ENCODE results near the gene CD3D.

Gene CD3D

DNA sequence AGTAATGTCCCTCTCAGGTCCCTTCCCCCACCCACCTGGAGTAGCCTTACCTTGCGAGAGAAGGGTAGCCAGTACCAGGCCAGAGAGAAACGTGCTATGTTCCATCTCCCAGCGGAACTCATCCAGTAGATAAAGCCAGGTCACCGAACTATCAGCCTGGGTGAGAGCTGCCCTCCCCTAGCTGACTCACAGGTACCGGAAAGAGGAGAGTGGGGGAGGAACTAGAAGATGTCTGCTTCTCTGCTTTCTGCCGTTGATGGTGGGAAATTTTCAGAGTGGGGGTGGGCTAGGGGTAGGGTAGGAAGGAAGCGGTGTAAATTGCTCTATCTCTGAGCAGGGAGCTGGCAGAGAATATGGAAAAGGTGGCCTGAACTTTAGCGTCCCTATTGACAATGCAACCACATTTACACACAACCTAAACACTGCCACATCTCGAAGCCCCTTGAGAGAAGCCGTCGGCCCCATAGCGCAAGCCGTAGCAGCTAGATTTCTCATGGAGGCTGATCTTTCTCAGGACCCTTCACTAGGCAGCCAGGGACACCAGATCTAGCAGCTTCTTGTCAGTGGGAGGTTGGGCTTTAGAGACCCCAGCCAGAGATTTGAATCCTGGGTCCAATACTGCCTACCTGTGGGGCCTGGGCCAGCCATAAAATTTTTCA lies at the start of gene CD3D:
TSS of gene CD3D (minus strand) at position 203 of the 659 bp plus-strand sequence. CDS start at position 105, 98 bp downstream.
- DNase-seq (ENCODE audit: low read depth): no peak

GRCh38 chr11:118383657-118384056 lies 41.2 kb upstream of the CD3D start:
- no peak for DNase-seq (ENCODE audit: low read depth)

- DNase-seq (ENCODE audit: low read depth): no peak
Observed at GRCh38 chr11:118382954-118383353, 40.4 kb upstream of the CD3D start.

- no peak for DNase-seq (ENCODE audit: low read depth)
Observed at GRCh38 chr11:118380571-118380970, 38.1 kb upstream of the CD3D start.

GRCh38 chr11:118379497-118379896 lies 37.0 kb upstream of the CD3D start:
- no peak for DNase-seq (ENCODE audit: low read depth)

GRCh38 chr11:118375978-118376377 lies 33.5 kb upstream of the CD3D start:
- no peak for DNase-seq (ENCODE audit: low read depth)

GRCh38 chr11:118374729-118375128 lies 32.2 kb upstream of the CD3D start:
- no peak for DNase-seq (ENCODE audit: low read depth)

- no peak for DNase-seq (ENCODE audit: low read depth)
Observed at GRCh38 chr11:118373871-118374270, 31.4 kb upstream of the CD3D start.

DNA sequence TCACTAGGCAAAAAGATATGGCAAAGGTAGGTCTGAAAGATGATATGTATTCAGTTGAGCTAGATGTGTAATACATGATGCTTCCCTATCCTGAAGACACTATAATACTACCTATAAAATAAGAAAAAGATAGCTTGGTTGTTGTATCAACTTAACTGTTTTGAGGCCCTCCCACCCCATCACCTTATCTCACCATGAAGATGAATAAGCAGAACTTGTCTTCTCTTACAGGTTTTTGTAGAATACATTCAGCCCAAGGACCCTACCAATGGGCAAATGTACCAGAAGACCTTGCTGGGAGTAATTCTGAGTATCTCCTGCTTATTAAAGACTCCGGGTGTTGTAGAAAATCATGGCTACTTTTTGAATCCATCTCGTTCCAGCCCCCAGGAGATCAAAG lies 30.8 kb upstream of the CD3D start:
- DNase-seq (ENCODE audit: low read depth): no peak

GRCh38 chr11:118370774-118371173 lies 28.3 kb upstream of the CD3D start:
- DNase-seq (ENCODE audit: low read depth): no peak

DNA sequence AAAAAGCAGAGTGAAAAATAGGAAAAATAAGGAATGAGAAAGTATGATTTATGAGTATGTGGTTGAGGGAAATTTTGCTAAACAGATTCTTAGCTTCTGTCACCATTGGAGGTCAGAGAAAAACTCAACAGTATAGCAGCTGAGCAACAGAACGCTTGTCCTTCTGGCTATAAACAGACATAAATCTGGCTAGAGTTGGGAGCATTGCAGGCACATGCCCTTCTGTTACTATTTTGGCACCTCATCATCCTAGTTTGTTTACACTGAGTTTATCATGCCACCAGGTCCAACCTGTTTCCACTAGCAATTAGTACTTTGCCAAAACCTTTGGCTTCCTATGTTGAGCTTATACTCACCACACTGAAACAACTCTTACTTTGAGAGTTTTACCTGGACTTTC lies 23.8 kb upstream of the CD3D start:
- DNase-seq (ENCODE audit: low read depth): no peak

- DNase-seq (ENCODE audit: low read depth): no peak
Observed at GRCh38 chr11:118364956-118365615, 22.6 kb upstream of the CD3D start.

GRCh38 chr11:118359295-118359958 lies 16.9 kb upstream of the CD3D start, which contains the start of gene UBE4A:
Gene UBE4A, plus strand, starts transcription at chr11:118359600. Its CDS starts 5,481 bp downstream, at chr11:118365081.
- DNase-seq (ENCODE audit: low read depth): peak; percentile 63

DNA sequence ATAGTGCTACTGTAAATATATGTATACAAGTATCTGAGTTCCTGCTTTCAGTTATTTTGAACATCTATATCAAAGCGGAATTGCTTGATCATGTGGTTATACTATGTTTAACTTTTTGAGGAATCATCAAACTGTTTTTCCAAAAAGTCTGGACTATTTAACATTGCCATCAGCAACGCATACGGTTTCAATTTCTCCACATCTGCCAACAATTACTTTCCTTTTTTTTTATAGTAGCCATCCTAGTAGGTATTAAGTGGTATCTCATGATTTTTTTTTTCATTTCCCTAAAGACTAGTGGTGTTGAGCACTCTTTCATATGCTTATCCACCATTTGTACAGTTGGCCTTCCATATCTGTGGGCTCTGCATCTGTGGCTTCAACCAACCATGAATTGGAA lies 15.6 kb upstream of the CD3D start:
- no peak for DNase-seq (ENCODE audit: low read depth)

DNA sequence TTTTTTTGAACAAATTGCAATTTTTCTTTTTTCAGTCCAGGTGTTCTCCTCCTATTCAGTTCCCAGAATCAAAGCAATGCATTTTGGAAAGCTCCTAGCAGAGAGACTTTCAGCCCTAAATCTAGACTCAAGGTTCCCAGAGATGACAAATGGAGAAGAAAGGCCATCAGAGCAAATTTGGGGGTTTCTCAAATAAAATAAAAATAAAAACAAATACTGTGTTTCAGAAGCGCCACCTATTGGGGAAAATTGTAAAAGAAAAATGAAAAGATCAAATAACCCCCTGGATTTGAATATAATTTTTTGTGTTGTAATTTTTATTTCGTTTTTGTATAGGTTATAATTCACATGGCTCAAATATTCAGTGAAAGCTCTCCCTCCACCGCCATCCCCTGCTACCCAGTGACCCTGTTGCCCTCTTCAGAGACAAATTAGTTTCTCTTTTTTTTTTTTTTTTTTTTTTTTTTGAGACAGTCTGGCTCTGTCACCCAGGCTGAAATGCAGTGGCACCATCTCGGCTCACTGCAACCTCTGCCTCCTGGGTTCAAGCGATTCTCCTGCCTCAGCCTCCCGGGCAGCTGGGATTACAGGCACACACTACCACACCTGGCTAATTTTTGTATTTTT lies 10.7 kb upstream of the CD3D start:
- no peak for DNase-seq (ENCODE audit: low read depth)

- DNase-seq (ENCODE audit: low read depth): no peak
Observed at GRCh38 chr11:118349475-118349874, 7.0 kb upstream of the CD3D start.

DNA sequence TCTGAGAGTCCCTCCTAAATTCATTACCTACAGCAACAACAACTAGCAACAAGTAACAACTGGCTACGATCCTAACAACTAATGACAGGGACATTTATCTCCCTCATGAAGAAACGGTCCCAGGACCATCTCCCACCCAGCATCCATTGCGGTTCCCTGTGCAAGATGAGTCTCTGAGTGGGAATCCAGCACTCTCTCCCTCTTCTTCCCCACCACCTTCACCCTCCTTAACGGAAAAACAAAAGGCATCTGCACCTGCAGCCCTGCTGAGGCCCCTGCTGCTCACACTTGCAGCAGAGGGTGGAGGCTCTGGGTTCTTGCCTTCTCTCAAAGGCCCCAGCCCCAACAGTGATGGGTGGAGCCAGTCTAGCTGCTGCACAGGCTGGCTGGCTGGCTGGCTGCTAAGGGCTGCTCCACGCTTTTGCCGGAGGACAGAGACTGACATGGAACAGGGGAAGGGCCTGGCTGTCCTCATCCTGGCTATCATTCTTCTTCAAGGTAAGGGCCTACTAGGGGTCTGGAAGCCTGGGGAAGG lies 1.5 kb upstream of the CD3D start, which contains the start of gene CD3G:
TSS of gene CD3G (plus strand) at position 364 of the 535 bp plus-strand sequence. CDS start at position 444, 80 bp downstream.
- no peak for DNase-seq (ENCODE audit: low read depth)

- no peak for DNase-seq (ENCODE audit: low read depth)
Observed at GRCh38 chr11:118343248-118343647, 743 bp upstream of the CD3D start.

GRCh38 chr11:118341815-118342489 lies 553 bp downstream of the CD3D start:
- DNase-seq (ENCODE audit: low read depth): no peak

- DNase-seq (ENCODE audit: low read depth): no peak
Observed at GRCh38 chr11:118341261-118341660, 1.2 kb downstream of the CD3D start.

- DNase-seq (ENCODE audit: low read depth): no peak
Observed at GRCh38 chr11:118340449-118340848, 2.1 kb downstream of the CD3D start.
